ENCODE data around the gene SETD4. TPM values are rescaled to one million over a fixed set of nuclear protein-coding genes. Genes with fewer than 3 reads are reported as not detected.

SETD4 gene
- total RNA-seq, 1 donor from 2014 or later = 11.3 TPM

- DNase-seq (ENCODE audit: low read depth, low spot score) = no peak
Observed at GRCh38 chr21:36048357-36048756, 12.0 kb downstream of the SETD4 start.

- DNase-seq (ENCODE audit: low read depth, low spot score) = no peak
Observed at GRCh38 chr21:36047139-36047538, 13.2 kb downstream of the SETD4 start.

GRCh38 chr21:36045993-36046392, 14.3 kb downstream of the SETD4 start:
- no peak for DNase-seq (ENCODE audit: low read depth, low spot score)

GRCh38 chr21:36044056-36044455, 16.3 kb downstream of the SETD4 start:
- no peak for DNase-seq (ENCODE audit: low read depth, low spot score)

GRCh38 chr21:36041910-36042309, 18.4 kb downstream of the SETD4 start:
- no peak for DNase-seq (ENCODE audit: low read depth, low spot score)

DNA sequence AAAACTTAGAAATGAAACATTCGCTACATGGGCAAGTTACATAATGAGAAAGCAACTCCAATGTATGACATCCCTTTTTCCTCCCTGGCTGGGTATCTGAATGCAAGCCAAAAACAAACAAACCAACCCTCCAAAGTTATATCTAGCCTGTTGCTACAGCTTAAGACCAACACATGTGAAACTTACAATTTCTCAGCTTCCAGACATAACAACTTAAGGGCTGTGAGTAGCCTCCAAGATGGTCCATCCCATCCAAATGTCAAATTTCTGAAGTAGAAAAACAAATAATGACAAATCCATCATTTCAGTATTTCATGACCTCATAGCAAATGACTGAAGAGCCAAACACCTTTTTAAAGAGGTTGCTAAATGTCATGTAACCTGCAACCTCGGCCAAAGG, 19.9 kb downstream of the SETD4 start:
- DNase-seq (ENCODE audit: low read depth, low spot score) = no peak

- no peak for DNase-seq (ENCODE audit: low read depth, low spot score)
Observed at GRCh38 chr21:36039861-36040260, 20.5 kb downstream of the SETD4 start.

- no peak for DNase-seq (ENCODE audit: low read depth, low spot score)
Observed at GRCh38 chr21:36038701-36039497, 21.4 kb downstream of the SETD4 start.

DNA sequence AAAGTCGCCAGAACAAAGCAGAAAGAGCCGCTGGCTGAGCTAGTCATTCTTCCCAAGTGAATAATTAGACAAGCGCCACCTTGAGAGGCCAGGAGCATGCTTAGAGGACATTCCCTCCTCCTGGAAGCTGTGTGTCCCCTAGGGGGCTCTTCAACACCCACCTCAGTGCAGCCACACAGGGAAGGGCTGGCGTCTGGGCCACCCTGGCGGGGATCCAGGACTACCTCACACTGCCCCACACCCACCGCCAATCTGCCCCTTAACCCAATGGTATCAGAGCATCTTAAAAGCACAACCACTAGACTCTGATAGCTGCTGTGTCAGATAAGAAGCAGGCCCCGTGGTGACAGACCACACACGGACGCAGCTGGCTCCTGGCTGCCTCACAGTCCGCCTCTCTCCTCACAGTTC, 24.9 kb downstream of the SETD4 start:
- DNase-seq (ENCODE audit: low read depth, low spot score) = no peak

GRCh38 chr21:36034211-36034913, 26.0 kb downstream of the SETD4 start:
- DNase-seq (ENCODE audit: low read depth, low spot score) = no peak

DNA sequence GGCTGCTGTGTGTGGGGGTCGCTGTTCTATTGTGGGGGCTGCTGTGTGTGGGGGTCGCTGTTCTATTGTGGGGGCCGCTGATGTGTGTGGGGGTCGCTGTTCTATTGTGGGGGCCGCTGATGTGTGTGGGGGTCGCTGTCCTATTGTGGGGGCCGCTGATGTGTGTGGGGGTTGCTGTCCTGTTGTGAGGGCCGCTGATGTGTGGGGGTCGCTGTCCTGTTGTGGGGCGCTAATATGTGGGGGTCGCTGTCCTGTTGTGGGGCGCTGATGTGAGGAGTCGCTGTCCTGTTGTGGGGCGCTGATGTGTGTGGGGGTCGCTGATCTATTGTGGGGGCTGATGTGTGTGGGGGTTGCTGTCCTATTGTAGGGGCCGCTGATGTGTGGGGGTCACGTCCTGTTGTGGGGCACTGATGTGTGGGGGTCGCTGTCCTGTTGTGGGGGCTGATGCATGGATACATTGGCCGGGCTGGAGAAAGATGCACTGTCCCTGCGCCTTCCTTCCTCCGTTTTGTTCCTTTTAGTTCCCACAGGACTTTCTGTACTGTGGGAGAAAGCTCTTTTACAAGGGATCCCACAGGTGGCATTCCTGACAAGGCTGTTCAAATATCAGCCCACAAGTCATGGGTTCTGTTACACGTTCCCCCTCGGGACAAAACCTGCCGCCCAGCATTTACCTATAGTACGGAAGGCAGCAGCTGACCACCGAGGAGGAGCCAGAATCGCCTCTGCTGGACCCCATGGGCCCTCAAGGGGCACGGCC, 27.5 kb downstream of the SETD4 start:
- no peak for DNase-seq (ENCODE audit: low read depth, low spot score)

- no peak for DNase-seq (ENCODE audit: low read depth, low spot score)
Observed at GRCh38 chr21:36030581-36031189, 29.6 kb downstream of the SETD4 start.

- DNase-seq (ENCODE audit: low read depth, low spot score) = no peak
Observed at GRCh38 chr21:36029309-36029708, 31.0 kb downstream of the SETD4 start.

DNA sequence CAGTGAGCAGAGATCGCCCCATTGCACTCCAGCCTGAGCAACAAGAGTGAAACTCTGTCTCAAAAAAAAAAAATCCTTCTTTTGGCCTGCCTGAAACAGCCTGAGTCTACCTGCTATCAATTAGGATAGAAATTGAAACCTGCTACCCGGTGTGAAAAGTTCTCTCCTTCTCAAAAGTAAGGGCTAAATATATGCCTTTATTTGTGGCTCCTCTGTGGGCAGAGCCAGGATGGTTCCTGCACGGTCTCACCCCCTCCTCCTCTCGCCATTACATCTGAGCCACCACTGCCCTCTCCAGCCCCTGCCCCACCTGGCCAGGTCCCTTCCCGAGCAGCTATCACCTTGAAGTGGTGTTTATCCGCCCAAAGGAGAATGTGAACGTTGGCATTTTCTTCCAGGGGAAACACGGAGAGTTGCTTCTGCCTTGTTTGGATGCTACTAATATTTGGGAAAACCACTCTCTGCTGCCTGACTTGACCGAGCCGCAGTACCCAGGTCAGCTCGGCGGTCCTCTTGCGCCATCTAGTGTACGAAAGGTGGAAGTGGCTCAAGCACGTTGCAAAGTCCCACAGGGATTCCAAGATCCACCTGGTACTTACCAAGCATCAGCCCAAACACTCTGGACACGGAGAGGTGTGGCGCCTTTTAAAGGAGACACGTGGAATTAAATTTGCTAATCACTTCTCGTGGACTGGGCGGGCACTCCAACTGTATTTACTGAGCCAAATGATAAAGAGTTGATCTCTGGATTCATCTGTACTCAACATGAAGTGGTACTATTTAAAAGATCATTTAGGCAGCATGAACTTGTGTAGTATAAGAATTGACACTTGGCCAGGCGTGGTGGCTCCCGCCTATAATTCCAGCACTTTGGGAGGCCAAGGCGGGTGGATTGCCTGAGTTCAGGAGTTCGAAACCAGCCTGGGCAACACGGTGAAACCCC, 31.9 kb downstream of the SETD4 start:
- DNase-seq (ENCODE audit: low read depth, low spot score) = no peak

DNA sequence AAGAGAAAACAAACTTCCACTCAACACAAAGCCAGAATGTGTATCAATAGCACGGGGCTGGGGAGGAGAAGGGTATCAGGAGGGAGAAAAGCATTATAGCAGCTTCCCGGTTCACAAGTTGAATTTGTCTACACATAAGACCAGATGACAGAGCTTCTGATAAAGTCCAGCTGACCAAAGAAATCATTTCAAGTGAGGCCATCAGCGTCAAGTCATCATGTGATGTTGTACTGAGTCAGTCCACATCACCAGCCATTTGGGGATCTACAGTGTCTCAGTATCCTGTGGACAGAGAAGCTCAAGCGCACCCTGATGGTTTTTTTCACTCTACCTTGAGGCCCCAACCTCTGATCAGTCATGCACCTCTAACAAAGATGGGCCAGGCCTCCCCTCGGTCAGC, 33.0 kb downstream of the SETD4 start:
- DNase-seq (ENCODE audit: low read depth, low spot score) = no peak

- no peak for DNase-seq (ENCODE audit: low read depth, low spot score)
Observed at GRCh38 chr21:36024782-36025181, 35.5 kb downstream of the SETD4 start.

DNA sequence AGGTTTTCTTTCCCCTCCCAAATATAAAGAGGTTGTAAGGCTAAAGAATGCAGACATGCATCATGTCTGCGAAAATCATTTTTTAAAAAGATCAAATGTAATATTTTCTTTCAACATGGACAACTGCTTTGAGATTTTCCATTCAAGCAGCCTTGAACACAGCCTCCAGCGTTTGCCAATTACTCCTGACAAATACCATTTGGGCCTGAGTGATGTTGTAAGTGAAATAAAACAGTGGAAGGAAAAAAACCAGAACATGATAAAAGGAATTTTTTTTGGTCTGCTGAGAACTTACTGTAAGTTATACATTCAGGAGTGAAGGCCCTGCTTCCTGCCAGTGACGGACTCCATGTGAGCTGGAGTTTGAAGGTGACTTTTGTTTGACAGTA, 37.2 kb downstream of the SETD4 start:
- no peak for DNase-seq (ENCODE audit: low read depth, low spot score)

DNA sequence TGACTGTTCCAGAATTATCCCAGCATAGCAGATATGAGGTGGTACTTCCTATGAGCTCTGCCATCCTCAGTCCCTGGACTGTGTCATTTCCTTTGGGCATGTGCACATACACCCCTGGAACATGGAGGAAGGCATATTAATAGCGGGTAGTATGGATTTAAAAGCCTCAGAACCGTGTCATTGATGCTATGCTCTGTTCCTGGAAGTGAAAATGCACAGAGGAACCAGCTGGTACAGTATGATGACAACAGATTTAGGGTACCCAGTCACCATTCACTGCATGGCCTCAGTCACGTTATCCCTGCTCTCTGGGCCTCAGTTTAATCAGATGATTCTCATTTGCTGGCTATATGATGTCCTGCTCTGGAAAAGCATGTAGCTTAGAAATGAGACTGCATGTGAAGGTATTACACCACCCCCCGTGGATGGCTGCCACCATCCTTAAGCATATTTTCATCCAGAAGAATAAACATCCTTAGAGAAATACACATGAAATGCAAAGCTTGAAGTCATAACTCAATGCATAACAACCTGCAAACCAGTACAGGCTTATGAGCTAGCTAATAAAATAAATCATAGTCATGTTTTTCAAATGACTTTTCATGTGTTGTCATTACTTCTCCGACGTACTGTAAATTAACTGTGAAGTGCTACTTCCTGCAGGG, 37.8 kb downstream of the SETD4 start:
- no peak for DNase-seq (ENCODE audit: low read depth, low spot score)

GRCh38 chr21:36021251-36021837, 39.0 kb downstream of the SETD4 start:
- DNase-seq (ENCODE audit: low read depth, low spot score) = no peak

GRCh38 chr21:36015045-36015444, 45.3 kb downstream of the SETD4 start:
- DNase-seq (ENCODE audit: low read depth, low spot score) = no peak

All from pulmonary artery endothelial cell (primary cell).